GM18526 (cell line): ENCODE measurements around the gene SLC25A23.

Experiments used
- POLR2A ChIP-seq: IDR thresholded peaks from 3 replicates; pipeline ENCODE4 v1.6.1; 2011; ENCODE audit not compliant: insufficient read length; ENCODE audit errors: extremely low read depth

Gene SLC25A23

DNA sequence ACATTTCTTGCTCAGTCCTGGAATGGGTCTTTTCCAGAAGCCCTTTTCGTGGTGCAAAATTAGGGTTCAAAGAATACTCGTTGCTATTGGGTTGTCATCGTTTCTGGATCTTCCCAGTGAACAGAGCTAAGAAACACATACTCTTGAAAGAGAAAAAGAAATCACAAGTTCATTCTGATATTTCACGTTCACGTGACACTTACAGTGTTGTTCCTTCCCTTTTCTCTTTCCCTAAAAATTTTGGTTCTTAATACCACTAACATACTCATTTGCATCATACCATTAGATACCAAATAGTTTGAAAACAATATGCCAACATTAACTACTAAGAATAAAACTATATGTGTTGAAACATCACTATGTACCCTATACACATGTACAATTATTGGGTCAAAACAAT, 53.2 kb downstream of the SLC25A23 start:
- TF ChIP-seq POLR2A = no peak

- no peak for TF ChIP-seq POLR2A
Observed at GRCh38 chr19:6402837-6403608, 56.6 kb downstream of the SLC25A23 start.

DNA sequence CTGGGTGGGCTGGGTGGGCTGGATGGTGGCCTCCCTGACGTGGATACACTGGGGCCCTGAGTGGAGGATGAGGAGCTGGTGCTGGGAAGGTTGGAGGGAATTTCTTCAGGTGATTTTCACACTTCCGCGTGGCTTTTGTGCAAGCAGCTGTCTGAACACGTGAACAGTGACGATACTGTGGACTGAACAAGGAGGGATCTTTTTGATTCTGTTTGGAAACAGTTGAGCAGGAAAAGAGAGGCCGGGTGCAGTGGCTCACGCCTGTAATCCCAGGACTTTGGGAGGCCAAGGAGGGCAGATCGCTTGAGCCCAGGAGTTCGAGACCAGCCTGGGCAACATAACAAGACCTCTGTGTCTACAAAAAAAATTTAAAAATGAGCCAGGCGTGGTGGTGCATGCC, 57.5 kb downstream of the SLC25A23 start:
- no peak for TF ChIP-seq POLR2A

DNA sequence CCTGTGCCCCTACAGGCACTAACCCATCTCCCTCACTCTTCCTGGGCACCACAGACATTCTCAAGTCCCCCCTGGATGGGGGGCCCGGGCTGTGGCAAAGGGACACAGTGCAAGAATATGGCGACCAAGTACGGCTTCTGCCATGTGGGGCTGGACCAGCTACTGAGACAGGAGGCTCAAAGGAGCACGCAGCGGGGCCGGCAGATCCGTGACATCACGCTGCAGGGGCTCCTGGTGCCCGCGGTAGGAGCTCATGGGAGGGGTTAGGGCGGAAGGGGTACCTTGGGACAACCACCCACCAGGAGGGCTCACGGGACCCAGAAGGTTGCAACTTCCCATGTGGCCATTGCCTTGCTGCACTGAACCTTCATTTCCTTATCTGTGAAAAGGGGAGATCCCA, 63.3 kb downstream of the SLC25A23 start:
- TF ChIP-seq POLR2A = no peak

DNA sequence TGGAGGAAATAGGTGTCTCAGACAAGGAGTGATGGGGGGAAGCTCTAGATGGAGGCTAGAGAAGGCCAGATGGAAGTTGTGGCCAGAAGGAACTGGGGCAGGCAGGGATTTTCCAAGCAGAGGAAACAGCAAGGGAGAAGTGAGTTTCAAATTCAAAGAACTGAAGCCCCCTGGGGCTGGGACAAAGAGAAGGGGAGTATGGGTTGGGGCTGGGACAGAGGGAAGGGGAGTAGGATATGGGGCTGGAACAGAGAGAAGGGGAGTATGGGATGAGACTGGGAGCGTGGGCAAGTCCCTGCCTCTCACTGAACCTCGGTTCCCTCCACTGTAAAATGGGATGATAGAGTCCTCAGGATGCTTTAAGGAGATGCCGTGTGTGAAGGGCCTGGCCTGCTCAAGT, 64.8 kb downstream of the SLC25A23 start:
- TF ChIP-seq POLR2A = no peak

- no peak for TF ChIP-seq POLR2A
Observed at GRCh38 chr19:6393983-6394412, 65.6 kb downstream of the SLC25A23 start.

- peak; percentile 67 for TF ChIP-seq POLR2A
Observed at GRCh38 chr19:6393074-6393982, 66.3 kb downstream of the SLC25A23 start, which contains the start of gene GTF2F1. TSS of gene GTF2F1 (minus strand) at chr19:6393164. CDS start at chr19:6392995, 169 bp downstream.

DNA sequence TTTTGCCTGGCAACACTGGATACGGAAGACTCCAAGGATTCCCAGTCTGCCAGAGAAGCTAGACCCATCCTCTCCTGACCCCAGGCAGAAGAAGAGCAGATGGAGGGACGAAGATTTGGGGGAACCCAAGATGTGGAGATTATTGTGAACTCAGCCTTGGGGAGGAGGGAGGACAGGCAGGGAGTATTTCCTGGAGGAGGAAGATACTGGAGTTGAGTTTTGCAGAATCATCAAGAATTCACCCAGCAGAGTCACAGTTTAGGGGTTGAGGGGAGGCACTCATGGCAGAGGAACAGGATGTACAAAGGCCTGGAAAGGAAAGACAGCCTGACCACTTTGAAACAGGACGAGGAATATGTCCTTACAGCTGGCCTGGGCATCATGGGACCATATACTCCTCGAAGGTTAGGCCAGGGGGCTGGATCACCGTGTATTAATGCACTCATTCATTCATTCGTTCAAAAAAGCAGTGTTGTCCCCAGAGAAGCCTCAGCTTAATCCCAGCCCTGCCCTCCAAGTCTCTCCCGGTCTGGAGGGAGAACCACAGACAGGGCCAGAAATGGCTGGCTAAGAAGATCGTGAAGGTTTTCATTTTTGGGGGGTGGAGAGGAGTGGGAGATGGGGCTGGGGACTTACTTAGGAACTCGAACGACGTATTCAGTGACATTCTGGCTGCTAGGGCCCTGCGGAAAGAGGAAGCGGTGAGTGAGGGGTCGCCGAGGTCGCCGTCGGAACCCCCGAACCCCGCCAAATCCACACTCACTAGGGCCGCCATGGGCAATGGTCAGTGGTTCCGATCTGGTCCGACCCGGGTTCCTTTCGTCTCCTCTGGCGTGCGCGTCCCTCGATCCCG, 67.1 kb downstream of the SLC25A23 start:
- no peak for TF ChIP-seq POLR2A
